IPS DF 6.9 (cell line): Measurements from ENCODE around the gene UBALD1.
A peak's percentile ranks its signal among the peaks of the same experiment; 100 is the strongest.

ENCODE experiments used
- DNase-seq: peaks from one replicate; pipeline ENCODE4 v3.0.0-alpha.2; 2013; ENCODE audit warnings: low read depth, low spot score
- H3K27ac ChIP-seq: one replicate; pipeline ENCODE4 v1.5.1; 2013; ENCODE audit warnings: low read length, control low read depth
- H3K27me3 ChIP-seq: 2 replicates; pipeline ENCODE4 v1.6.1; 2013; ENCODE audit warnings: mild to moderate bottlenecking, low read length; ENCODE audit not compliant: control insufficient read depth, insufficient read depth
- H3K36me3 ChIP-seq: 2 replicates; pipeline ENCODE4 v1.6.1; 2013; ENCODE audit warnings: low read length; ENCODE audit not compliant: control insufficient read depth, insufficient read depth
- H3K4me1 ChIP-seq: 2 replicates; pipeline ENCODE4 v1.6.1; 2013; ENCODE audit warnings: low read length; ENCODE audit not compliant: control insufficient read depth, insufficient read depth
- H3K4me3 ChIP-seq: 2 replicates; pipeline ENCODE4 v1.5.1; 2013; ENCODE audit warnings: mild to moderate bottlenecking, low read length
- H3K9me3 ChIP-seq: 2 replicates; pipeline ENCODE4 v1.6.1; 2013; ENCODE audit warnings: low read length, inconsistent platforms; ENCODE audit not compliant: control insufficient read depth, insufficient read depth
- WGBS: extraction: QIAGEN DNeasy Blood & Tissue Kit; methylation state at CpG from one replicate; pipeline ENCODE4 v1.1.7; 2013; ENCODE audit warnings: mixed read lengths, missing lambda C conversion rate; ENCODE audit not compliant: insufficient read length, insufficient coverage; 5-methylcytosine and 5-hydroxymethylcytosine counted together

The UBALD1 gene

DNA sequence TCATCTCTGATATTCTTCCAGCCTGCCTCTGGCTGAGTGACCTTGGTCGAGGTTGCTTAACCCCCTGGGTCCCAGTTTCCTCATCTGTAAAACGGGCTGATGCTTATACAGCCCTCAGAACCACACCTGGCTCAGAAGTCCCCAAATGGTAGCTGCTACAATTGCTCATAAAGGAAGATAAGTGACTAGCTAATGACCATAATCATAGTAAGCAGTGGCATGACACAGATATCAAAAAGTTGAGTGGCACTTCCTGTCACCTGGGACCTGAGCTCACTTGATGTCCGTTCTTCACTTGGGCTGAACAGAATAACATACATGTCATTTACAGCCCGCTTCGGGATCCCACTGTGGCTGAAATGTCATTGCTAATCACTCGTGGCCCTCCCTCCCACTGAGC lies 11.7 kb upstream of the UBALD1 start:
- 0 out of 2 replicates have a peak, but pooled peaks cover 2% of the 10 kb centered on the region for H3K36me3 ChIP-seq
- DNase-seq, result no peak
- WGBS, result no CpG with 5 or more reads among the region's 6 CpGs
- peaks cover 2% of the 10 kb centered on the region; the same call in 1 of the 2 replicates for H3K4me1 ChIP-seq
- H3K27me3 ChIP-seq, result no peaks in the 10 kb centered on the region
- H3K27ac ChIP-seq, result no peak overlapping the region
- H3K4me3 ChIP-seq, result no peak overlapping the region
- H3K9me3 ChIP-seq, result no peaks in the 10 kb centered on the region

GRCh38 chr16:4625560-4626159 lies 11.0 kb upstream of the UBALD1 start:
- no peaks in the 10 kb centered on the region for H3K9me3 ChIP-seq
- H3K4me1 ChIP-seq, result peaks cover 2% of the 10 kb centered on the region; the same call in 1 of the 2 replicates
- peak overlapping the region; percentile 96; the same call in 1 of the 2 replicates for H3K4me3 ChIP-seq
- H3K36me3 ChIP-seq, result 0 out of 2 replicates have a peak, but pooled peaks cover 2% of the 10 kb centered on the region
- no peaks in the 10 kb centered on the region for H3K27me3 ChIP-seq
- no peak overlapping the region for H3K27ac ChIP-seq
- WGBS, result no CpG with 5 or more reads among the region's 11 CpGs
- no peak for DNase-seq

DNA sequence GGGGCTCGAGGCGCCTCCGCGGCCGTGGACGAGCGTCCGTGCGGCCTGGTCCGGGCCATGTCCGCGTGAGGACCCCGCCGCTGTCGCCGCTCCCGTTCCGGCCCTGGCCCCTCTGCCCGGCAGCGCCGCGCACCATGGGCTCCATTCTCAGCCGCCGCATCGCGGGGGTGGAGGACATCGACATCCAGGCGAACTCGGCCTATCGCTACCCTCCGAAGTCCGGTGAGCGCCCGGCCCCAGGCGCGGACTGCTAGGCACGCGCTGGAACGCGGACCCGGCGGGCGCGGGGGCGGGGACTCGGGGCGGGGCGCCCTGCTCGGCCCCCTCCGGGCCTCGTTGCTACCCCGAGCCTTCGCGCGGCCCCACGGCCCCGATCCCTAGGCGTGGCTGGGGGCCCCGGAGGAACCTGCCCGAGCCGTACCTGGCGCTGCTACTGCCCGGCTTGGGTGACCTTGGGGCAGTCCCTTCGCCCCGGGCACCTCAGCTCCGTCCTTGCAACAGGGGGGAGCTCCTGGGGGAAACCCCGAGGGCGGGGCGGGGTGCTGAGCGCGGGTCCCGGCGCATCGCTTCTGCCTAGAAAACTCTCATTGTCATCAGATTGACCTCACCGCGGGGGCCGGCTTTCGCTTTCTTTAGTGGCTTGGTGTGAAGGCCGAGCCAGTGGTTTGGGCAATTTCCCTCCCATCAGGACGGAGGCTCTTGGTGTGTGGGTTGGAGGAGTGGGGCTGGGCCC lies 10.3 kb upstream of the UBALD1 start:
- no peak overlapping the region for H3K27ac ChIP-seq
- WGBS, result no CpG with 5 or more reads among the region's 80 CpGs
- H3K9me3 ChIP-seq, result no peaks in the 10 kb centered on the region
- H3K27me3 ChIP-seq, result no peaks in the 10 kb centered on the region
- no peak for DNase-seq
- peaks cover 2% of the 10 kb centered on the region; the same call in 1 of the 2 replicates for H3K4me1 ChIP-seq
- peak overlapping the region; percentile 96 for H3K4me3 ChIP-seq
- H3K36me3 ChIP-seq, result 0 out of 2 replicates have a peak, but pooled peaks cover 2% of the 10 kb centered on the region

DNA sequence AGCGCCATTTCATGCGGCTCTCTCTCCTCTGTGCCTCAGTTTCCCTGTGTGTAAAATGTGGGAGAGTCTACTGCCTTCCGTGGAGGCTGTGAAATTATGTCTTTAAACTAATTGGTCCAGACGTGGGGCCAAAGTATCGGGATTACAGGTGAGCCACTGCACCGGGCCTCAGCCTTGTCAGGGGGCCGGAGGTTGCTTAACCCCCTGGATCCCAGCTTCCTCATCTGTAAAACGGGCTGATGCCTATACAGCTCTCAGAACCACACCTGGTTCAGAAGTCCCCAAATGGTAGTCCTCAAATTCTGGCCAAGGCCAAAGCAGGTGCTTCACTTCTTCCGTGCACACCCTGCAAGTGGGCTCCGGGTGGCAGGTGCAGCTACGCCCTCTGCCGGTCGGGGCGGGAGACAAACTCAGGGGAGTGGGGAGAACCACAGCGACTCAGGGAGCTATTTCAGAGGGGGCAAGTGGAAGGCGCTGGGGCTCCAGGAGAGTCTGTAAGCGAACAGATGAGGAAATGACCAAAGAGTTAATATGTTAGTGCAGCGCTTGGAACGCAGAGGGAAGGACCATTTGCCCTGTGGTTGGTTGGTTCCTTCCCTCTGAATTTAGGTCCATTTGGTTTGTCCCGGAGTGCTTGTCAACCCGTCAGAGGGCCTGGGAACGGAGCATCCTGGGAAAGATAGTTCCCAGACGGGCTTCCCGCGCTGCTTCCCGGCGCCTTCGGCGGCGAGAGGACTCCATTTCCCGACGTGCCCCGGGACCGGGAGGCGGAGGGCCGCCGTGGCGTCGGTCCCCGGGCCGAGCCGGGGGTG lies 9.5 kb upstream of the UBALD1 start, which contains the start of gene MGRN1:
MGRN1 (plus strand) TSS at position 812 of the 812 bp plus-strand sequence. CDS start 135 bp downstream, outside the sequence.
- WGBS, result no CpG with 5 or more reads among the region's 42 CpGs
- Histone ChIP-seq H3K27ac (no peak within 1 kb of the TSS), H3K4me1 (peaks cover 2% of the 10 kb centered on the region; the same call in 1 of the 2 replicates), H3K27me3 (no peaks in the 10 kb centered on the region), H3K36me3 (0 out of 2 replicates have a peak, but pooled peaks cover 2% of the 10 kb centered on the region), H3K4me3 (peak within 1 kb of the TSS; percentile 96), H3K9me3 (no peaks in the 10 kb centered on the region)
- DNase-seq, result peak; percentile 87

- Histone ChIP-seq H3K27ac (no peak overlapping the region), H3K4me3 (no peak overlapping the region)
- WGBS, result no CpG with 5 or more reads among the region's 7 CpGs
Measured at GRCh38 chr16:4623593-4623992, 8.9 kb upstream of the UBALD1 start.

DNA sequence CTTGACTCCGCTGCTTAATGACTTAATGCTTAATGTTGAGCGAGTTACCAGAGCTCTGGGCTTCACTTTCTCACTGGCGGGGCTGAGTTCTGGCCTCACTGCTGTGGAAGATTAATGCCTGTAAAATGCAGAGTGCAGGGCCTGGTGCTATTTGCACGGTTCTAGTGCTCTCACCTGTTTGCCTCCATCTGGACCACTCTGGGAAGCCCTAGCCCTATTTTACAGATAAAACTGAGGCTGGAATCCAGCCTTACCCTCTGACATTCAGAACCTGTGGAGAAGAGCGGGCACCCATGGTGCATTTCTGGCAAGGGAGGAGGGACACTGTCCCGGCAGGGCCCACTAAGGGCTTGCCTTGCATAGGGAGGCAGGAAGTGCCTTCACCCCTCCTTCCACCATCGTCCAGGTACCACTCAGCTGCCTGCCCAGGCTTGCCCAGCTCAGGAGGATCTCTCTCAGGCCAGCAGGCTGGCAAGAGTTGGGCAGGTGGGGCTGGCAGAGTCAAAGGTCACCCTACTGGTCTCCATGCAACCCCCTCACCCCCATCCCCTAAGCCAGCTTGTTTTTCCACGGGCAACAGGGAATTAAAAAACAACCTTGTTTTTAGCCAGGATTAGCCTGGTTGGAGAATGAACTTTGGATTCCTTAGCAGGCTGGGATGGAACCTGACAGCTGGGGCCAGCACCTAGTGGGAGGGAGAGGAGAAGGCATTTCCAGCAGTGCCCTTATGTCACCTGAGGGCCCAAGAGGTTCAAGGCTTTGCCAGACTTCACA lies 4.1 kb upstream of the UBALD1 start:
- Histone ChIP-seq H3K36me3 (no peaks in the 10 kb centered on the region; the same call in 1 of the 2 replicates), H3K27me3 (no peaks in the 10 kb centered on the region), H3K4me1 (peaks cover 1% of the 10 kb centered on the region; the same call in 1 of the 2 replicates), H3K9me3 (no peaks in the 10 kb centered on the region), H3K4me3 (no peak overlapping the region), H3K27ac (no peak overlapping the region)
- DNase-seq, result no peak
- no CpG with 5 or more reads among the region's 8 CpGs for WGBS

More at GRCh38 chr16:4623593-4623992, 8.9 kb upstream of the UBALD1 start:
- no peak for DNase-seq
- peaks cover 2% of the 10 kb centered on the region; the same call in 1 of the 2 replicates for H3K4me1 ChIP-seq
- H3K9me3 ChIP-seq, result no peaks in the 10 kb centered on the region
- 0 out of 2 replicates have a peak, but pooled peaks cover 2% of the 10 kb centered on the region for H3K36me3 ChIP-seq
- H3K27me3 ChIP-seq, result no peaks in the 10 kb centered on the region

DNA sequence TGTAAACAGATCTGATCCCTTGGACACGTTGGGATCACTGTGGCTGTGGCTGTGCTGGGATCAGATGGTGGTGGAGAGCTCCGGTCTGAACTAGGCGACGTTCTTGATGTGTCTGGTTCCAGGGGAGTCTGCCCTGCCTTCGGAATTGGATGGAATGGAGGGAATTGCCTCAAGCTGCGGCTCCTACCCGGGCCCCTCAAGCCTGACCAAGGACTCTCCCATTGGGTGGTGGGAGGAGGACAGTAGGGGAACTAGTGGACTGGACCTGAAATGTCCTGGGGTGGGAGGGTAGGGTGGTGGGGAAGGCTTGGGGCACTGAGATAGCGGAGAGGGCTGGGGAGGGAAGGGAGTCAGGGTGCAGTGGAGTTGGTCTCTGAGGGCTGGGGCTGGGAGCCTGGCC lies 3.2 kb upstream of the UBALD1 start:
- Histone ChIP-seq H3K27me3 (no peaks in the 10 kb centered on the region), H3K4me1 (peaks cover 9% of the 10 kb centered on the region; the same call in 1 of the 2 replicates), H3K4me3 (no peak overlapping the region), H3K9me3 (no peaks in the 10 kb centered on the region), H3K36me3 (no peaks in the 10 kb centered on the region; the same call in 1 of the 2 replicates), H3K27ac (no peak overlapping the region)
- WGBS, result no CpG with 5 or more reads among the region's 8 CpGs
- no peak for DNase-seq

GRCh38 chr16:4616047-4616811 lies 1.5 kb upstream of the UBALD1 start:
- H3K4me1 ChIP-seq, result peaks cover 9% of the 10 kb centered on the region; the same call in 1 of the 2 replicates
- H3K9me3 ChIP-seq, result no peaks in the 10 kb centered on the region
- no peaks in the 10 kb centered on the region for H3K27me3 ChIP-seq
- no CpG with 5 or more reads among the region's 57 CpGs for WGBS
- peak overlapping the region; percentile 44; the same call in 1 of the 2 replicates for H3K4me3 ChIP-seq
- DNase-seq, result peak; percentile 100
- no peaks in the 10 kb centered on the region; the same call in 1 of the 2 replicates for H3K36me3 ChIP-seq
- H3K27ac ChIP-seq, result peak overlapping the region; percentile 36

DNA sequence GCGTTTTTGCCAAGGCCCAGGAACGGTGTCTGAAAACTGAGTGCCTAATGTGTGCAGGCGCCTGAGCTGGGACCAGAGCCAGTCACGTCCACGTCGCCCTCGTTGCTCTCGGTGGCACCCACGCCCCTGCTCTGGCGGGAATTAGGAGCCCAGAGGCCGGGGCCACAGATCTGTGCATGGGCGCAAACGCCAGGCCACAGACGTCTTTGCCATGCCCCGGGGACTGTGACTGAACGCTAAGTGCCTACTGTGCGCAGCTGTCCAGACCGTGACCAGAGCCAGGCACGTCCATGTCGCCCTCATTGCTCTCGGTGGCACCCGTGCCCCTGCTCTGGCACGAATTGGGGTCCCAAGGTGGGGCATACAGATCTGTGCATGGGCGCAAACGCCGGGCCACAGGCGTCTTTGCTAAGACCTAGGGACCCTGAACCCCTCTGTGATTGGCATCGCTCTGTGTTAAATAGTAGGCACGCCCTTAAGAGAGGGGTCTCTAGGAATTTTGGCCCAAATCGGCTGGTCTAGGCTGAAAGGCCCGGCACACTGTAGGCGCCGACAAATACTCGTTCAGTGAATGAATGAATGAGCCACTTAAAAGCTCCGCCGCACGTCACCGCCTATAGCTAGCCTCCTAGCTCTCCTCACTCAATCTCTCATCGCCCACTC lies 827 bp upstream of the UBALD1 start:
- H3K27me3 ChIP-seq, result no peaks in the 10 kb centered on the region
- peaks cover 11% of the 10 kb centered on the region for H3K4me1 ChIP-seq
- H3K9me3 ChIP-seq, result no peaks in the 10 kb centered on the region
- DNase-seq, result no peak
- no CpG with 5 or more reads among the region's 39 CpGs for WGBS
- no peak overlapping the region; the same call in 1 of the 2 replicates for H3K4me3 ChIP-seq
- no peaks in the 10 kb centered on the region; the same call in 1 of the 2 replicates for H3K36me3 ChIP-seq
- H3K27ac ChIP-seq, result no peak overlapping the region
